Central memory CD8-positive, alpha-beta T cell (primary cell): ENCODE data around the gene CADM4.
"Not testable (repeated sequence)": the region's sequence is repeated elsewhere in the genome, so short reads cannot be mapped to it uniquely, and the experiment has no call there.

Experiments used
- ATAC-seq: fragments of 150-1000 bp; cut with Tn5 transposase; replicated peaks from 2 replicates; pipeline ENCODE4 v1.10.0; 2022; ENCODE audit warnings: mild to moderate bottlenecking, moderate FRiP score, moderate number of reproducible peaks; ENCODE audit not compliant: poor library complexity, severe bottlenecking; ENCODE audit errors: extremely low read depth
- DNase-seq, 2 donors: peaks; one replicate each; pipeline ENCODE4 v3.0.0; 2021; ENCODE audit warnings: low spot score in 2 of 2
- H3K27ac Mint-ChIP-seq: one replicate; pipeline ENCODE4 v1.8.0; 2022; ENCODE audit warnings: low read depth, mild to moderate bottlenecking, moderate library complexity, mixed read lengths
- H3K27me3 Mint-ChIP-seq: one replicate; pipeline ENCODE4 v1.8.0; 2022; ENCODE audit warnings: mixed read lengths
- H3K36me3 Mint-ChIP-seq: one replicate; pipeline ENCODE4 v1.8.0; 2022; ENCODE audit warnings: mild to moderate bottlenecking, moderate library complexity, mixed read lengths; ENCODE audit not compliant: insufficient read depth
- H3K4me1 Mint-ChIP-seq: one replicate; pipeline ENCODE4 v1.8.0; 2022; ENCODE audit warnings: mixed read lengths
- H3K4me3 Mint-ChIP-seq: one replicate; pipeline ENCODE4 v1.8.0; 2022; ENCODE audit warnings: mild to moderate bottlenecking, moderate library complexity, mixed read lengths
- H3K9me3 Mint-ChIP-seq: one replicate; pipeline ENCODE4 v1.8.0; 2022; ENCODE audit warnings: mixed read lengths

Gene CADM4

DNA sequence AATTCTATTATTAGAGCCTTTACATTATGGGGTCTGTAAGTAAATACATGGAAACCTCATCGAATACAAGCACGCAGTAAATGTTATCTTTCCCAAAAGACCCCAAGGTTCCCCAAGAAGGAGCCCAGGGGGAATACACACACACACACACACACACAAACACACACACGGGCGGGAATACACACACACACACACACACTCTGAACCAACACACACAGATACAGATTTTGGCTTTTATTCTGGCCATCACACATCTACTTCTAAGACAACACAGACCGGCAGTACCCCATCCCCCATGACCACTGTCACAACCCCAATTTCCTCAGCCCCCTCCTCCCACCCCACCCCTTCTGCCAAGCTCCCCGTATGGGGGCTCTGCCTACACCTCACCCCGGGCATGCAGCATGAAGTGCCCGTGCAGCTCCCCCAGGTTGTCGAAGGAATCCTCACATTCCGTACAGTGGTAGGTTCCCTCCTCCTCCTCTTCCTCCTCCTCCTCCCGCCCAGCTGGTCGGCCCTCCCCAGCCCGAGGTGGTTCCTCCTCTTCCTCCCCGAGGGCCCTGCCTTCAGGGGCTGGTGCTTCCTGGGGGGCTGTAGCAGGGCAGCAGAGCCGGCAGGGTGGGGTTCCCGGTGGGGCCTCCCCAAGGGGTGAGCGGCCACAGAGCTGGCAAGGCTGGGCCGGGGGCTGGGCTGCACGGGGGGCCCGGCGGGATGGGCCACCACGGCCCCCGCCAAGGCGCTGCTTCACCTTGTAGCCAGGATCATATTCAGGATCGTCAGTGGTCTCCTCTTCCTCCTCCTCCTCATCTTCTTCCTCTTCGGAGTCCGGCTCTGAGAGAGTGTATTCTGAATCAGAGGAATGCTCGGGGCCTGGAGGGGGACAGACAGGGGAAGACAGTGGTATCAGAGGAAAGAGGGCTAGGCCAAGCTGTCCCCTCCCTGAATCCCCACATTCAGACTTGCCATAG is 32.1 kb downstream of the CADM4 start:
- no peaks in the 10 kb centered on the region for H3K27me3 Mint-ChIP-seq
- no peaks in the 10 kb centered on the region for H3K9me3 Mint-ChIP-seq
- H3K27ac Mint-ChIP-seq, result no peak overlapping the region
- ATAC-seq (no peak), DNase-seq (no peak)
- H3K4me3 Mint-ChIP-seq, result no peak overlapping the region
- peaks cover 26% of the 10 kb centered on the region for H3K4me1 Mint-ChIP-seq
- H3K36me3 Mint-ChIP-seq, result peaks cover 10% of the 10 kb centered on the region

DNA sequence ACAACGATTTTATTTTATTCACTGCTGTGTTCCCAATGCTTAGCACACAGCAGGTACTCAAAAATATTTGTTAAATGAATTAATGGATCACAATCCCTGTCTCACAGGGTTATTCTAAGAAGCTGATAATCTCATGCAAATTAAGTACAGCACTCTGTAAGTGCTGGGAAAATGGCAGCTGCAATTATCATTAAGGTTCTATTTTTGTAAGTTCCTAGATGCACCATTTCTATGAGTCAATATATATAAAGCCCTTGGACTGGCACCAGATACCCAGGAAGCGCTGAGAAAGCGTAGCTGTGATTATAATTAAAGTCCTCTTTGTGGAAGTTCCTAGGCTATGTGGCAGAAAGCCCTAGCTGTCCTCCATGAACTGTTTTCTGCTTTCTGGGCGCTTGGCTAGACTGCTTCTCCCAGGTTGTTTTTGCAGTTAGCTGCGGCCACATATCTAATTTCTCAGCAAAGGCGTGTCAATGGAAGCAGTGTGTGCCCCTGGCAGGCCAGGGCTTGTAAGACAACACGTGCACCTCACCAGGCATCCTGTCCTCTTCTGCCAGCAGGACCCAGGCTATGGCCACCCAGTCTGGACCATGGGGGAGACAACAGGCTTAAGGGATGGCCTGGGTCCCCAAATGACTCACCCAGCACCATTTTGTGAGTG is 33.0 kb downstream of the CADM4 start:
- Mint-ChIP-seq H3K4me1 (peaks cover 18% of the 10 kb centered on the region), H3K36me3 (peaks cover 10% of the 10 kb centered on the region)

DNA sequence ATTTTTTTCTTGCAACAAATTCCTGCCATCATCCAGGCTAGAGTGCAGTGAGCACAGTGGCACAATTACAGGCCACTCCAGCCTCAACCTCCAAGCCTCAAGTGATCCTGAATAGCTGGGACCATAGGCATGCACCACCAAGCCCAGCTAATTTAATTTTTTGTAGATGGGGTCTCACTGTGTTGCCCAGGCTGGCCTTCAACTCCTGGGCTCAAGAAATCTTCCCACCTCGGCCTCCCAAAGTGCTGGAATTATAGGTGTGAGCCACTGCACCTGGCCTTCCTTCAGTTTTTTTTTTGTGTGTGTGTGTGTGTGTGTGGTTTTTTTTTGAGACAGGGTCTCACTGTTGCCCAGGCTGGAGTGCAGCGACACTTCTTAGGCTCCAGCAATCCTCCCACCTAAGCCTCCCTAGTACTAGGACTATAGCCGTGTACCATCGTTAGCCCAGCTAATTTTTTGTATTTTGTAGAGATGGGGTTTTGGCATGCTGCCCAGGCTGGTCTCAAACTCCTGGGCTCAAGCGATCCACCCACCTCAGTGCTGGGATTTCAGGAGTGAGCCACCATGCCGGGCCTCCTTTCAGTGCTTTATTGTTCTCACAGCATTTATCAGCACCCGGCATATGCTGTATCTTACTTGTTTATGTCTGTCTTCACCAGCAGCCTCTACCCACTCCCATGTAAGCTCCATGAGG is 33.6 kb downstream of the CADM4 start:
- Mint-ChIP-seq H3K36me3 (peaks cover 13% of the 10 kb centered on the region), H3K27me3 (no peaks in the 10 kb centered on the region), H3K27ac (peak overlapping the region; percentile 46), H3K4me3 (no peak overlapping the region), H3K4me1 (peaks cover 19% of the 10 kb centered on the region), H3K9me3 (no peaks in the 10 kb centered on the region)
- ATAC-seq, result no peak
- DNase-seq, result no peak

More for the DNA sequence above, 33.0 kb downstream of the CADM4 start:
- Mint-ChIP-seq H3K4me3 (no peak overlapping the region), H3K9me3 (no peaks in the 10 kb centered on the region), H3K27ac (peak overlapping the region; percentile 46), H3K27me3 (no peaks in the 10 kb centered on the region)
- no peak for ATAC-seq
- DNase-seq, result no peak

DNA sequence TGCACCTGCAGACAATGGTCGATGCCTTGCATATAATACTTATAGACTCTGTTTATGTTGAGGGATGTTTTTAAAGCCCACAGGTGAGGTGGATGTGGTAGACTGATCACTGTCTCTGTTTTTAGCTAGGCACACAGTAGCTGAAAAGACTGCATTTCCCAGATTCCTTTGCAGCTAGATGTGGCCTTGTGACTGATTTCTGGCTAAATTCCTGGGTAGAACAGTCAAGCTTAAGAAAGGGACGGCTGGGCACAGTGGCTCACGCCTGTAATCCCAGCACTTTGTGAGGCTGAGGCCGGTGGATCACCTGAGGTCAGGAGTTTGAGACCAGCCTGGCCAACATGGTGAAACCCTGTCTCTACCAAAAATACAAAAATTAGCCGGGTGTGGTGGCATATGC is 39.3 kb downstream of the CADM4 start:
- H3K4me1 Mint-ChIP-seq, result peaks cover 41% of the 10 kb centered on the region
- not testable (repeated sequence) for H3K9me3 Mint-ChIP-seq, ATAC-seq, H3K27ac Mint-ChIP-seq, DNase-seq, H3K27me3 Mint-ChIP-seq, H3K4me3 Mint-ChIP-seq
- peaks cover 27% of the 10 kb centered on the region for H3K36me3 Mint-ChIP-seq

DNA sequence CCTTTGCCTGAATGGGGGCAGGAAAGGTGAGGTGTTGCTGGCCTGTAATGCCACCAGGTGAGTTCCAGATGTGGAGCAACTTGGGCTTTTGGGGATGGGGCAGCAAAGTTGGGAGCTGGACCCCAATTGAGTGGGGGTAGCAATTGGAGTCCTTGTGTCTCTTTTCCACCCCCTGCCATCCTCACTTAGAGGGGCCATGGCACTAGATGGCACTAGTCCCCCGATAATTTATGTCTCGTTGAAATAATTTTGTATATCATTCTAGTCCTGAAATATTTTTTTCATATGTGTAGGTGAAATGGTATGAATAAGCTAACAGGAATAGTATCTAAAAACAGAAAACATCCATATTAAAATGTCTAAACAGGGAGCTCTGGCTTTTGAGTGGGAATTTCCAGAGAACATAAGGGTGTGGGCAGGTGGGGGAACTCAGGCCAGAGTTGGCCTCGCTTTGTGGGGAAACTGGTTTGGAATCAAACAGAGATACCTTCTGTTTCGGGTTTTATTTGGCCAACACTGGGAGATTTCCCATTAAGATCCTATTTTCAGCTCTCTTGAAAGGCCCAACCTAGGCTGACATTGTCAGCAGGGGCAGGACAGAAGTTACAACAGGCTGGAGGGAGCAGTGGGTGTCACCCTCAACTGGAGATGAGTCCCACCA is 39.9 kb downstream of the CADM4 start:
- no peak for ATAC-seq
- H3K36me3 Mint-ChIP-seq, result peaks cover 29% of the 10 kb centered on the region
- no peak overlapping the region for H3K27ac Mint-ChIP-seq
- no peak for DNase-seq
- peaks cover 44% of the 10 kb centered on the region for H3K4me1 Mint-ChIP-seq
- H3K4me3 Mint-ChIP-seq, result no peak overlapping the region
- H3K27me3 Mint-ChIP-seq, result no peaks in the 10 kb centered on the region
- no peaks in the 10 kb centered on the region for H3K9me3 Mint-ChIP-seq

DNA sequence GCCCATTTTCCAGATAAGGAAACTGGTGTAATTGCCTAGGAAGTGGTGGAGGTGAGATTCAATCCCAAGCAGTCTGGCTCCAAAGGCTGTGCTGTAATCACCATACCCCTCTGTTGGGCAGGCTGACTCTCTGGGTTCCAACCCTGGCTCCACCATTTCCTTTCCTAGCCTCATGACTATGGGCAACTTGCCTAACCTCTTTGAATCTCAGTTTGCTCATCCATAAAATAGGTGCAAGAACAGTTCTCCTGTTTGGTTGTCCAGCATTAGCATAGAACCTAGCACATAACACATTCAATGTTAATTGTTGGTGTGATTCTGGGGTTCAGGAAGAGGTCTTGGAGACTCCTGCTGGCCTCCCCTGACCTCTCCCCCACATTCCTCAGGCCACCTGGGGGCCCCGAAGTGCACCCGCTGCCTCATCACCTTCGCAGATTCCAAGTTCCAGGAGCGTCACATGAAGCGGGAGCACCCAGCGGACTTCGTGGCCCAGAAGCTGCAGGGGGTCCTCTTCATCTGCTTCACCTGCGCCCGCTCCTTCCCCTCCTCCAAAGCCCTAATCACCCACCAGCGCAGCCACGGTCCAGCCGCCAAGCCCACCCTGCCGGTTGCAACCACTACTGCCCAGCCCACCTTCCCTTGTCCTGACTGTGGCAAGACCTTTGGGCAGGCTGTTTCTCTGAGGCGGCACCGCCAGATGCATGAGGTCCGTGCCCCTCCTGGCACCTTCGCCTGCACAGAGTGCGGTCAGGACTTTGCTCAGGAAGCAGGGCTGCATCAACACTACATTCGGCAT is 41.0 kb downstream of the CADM4 start:
- Mint-ChIP-seq H3K9me3 (no peaks in the 10 kb centered on the region), H3K36me3 (peaks cover 32% of the 10 kb centered on the region), H3K4me1 (peaks cover 48% of the 10 kb centered on the region), H3K4me3 (no peak overlapping the region), H3K27ac (no peak overlapping the region), H3K27me3 (no peaks in the 10 kb centered on the region)
- ATAC-seq, result no peak
- no peak for DNase-seq

DNA sequence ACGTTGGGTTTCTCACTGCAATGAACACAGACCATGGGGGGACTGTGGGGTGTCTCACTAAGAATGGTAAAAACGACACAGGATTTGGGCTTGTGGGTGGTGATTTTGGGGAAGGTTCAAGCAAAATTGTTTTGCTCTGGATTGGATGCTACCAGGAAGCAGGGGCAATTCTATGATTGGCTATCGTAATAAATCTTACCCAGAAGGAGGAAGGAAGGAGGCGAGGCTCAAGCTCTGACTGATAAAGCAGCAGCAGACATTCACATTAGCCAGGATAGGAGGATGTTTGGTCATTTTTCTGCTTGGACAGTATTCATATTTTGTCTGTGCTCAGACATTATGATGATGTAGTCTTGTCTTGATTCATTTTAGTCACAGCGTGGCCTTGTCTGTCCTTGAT is 41.8 kb downstream of the CADM4 start:
- Mint-ChIP-seq H3K27me3 (no peaks in the 10 kb centered on the region), H3K36me3 (peaks cover 35% of the 10 kb centered on the region), H3K4me1 (peaks cover 56% of the 10 kb centered on the region), H3K27ac (peak overlapping the region; percentile 50), H3K9me3 (no peaks in the 10 kb centered on the region), H3K4me3 (peak overlapping the region; percentile 94)
- ATAC-seq (no peak), DNase-seq (no peak)

DNA sequence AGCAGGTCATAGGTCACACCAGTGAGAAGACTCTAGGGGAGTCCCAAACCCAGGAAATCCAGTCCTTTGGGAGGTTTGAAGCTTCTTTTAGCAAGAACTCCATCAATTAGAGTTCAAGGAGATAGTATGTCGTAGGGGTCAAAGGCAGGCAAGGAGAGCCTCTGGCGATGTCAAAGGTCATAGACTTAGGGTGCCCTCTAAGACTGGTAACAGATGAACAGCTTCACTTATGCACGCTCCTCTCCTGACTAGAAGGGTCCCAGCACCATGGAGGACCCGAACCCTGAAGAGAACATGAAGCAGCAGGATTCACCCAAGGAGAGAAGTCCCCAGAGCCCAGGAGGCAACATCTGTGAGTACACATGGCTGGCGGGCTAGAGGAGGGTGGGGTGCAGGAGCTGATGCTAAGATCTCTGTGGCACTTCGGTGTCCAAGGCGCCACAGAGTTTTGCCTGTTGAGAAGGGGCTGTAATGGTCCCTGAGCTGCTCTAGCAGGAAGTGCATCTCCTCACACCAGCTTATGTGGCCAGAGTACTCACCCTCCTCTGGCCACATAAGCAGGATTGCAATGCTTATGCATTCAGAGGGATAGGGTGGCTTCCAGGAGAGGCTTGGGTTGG is 42.7 kb downstream of the CADM4 start:
- no peak for DNase-seq
- peak overlapping the region; percentile 94 for H3K4me3 Mint-ChIP-seq
- H3K4me1 Mint-ChIP-seq, result peaks cover 59% of the 10 kb centered on the region
- no peak for ATAC-seq
- H3K27me3 Mint-ChIP-seq, result no peaks in the 10 kb centered on the region
- H3K9me3 Mint-ChIP-seq, result no peaks in the 10 kb centered on the region
- peak overlapping the region; percentile 99 for H3K27ac Mint-ChIP-seq
- peaks cover 35% of the 10 kb centered on the region for H3K36me3 Mint-ChIP-seq

DNA sequence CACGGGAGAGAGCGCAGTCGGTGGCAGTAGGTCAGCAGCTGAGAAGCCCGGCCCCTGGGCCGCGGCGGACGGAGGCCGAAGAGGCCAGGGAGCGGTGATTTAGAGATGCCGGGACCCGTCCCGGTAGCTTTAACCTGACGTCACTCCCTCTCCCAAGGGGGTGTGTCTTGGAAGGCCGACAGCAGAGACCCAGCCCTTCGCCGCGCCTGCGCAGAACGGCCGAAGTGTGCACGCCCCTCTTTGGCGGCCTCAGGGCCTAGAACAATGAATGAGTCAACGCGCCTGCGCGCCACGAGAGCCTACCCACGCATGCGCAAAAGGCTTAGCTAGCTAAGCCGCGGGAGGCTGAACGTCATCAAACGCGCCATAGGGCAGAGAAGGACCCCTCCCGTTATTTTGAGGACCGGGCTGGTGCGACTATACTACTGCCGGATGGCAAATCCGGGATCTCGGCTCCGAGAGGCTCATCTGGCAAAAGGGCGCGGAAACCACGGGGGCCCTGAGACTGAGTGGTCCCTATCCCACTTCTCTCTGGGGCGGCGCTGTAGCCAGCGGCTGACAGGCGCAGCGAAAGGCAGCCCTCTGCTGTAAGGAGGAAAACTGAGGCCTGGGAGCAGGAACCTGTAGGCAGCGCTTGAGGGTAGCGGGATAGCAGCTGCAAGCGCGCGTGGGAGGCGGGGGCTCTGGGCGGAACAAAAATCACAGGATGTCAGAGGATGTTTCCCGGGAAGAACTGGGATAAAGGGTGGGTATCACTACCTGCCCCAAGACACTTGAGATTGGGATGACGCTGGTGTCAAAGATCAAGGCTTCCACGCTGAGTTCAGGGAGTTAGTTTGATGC is 43.4 kb downstream of the CADM4 start, which contains the start of the genes IRGQ and ZNF576:
TSS of gene IRGQ (minus strand) at position 136 of the 843 bp plus-strand sequence. CDS start 796 bp downstream, outside the sequence.
TSS of gene ZNF576 (plus strand) at position 597 of the 843 bp plus-strand sequence. CDS start 514 bp downstream, outside the sequence.
- H3K36me3 Mint-ChIP-seq, result peaks cover 30% of the 10 kb centered on the region
- H3K27ac Mint-ChIP-seq, result peak within 1 kb of the TSS; percentile 99
- H3K9me3 Mint-ChIP-seq, result no peaks in the 10 kb centered on the region
- peak within 1 kb of the TSS; percentile 94 for H3K4me3 Mint-ChIP-seq
- DNase-seq (peak; percentile 99), ATAC-seq (peak; percentile 67)
- H3K27me3 Mint-ChIP-seq, result no peaks in the 10 kb centered on the region
- H3K4me1 Mint-ChIP-seq, result peaks cover 54% of the 10 kb centered on the region

DNA sequence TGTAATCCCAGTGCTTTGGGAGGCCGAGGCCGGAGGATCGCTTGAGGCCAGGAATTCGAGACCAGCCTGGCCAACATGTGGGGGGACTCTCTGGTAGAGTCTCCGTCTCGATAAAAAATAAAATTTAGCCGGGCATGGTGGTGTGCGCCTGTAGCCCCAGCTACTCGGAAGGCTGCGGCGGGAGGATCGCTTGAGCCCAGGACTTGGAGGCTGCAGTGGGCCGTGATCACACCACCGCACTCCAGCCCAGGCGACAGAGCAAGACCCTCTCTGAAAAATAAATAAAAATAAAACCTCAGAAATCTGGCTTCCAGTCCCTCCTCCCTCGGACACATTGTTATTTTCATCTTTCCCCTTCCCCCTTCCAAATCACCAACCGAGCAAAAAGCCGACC is 44.0 kb downstream of the CADM4 start:
- H3K4me1 Mint-ChIP-seq, result peaks cover 58% of the 10 kb centered on the region
- H3K9me3 Mint-ChIP-seq, result no peaks in the 10 kb centered on the region
- no peak for DNase-seq
- H3K27ac Mint-ChIP-seq, result peak overlapping the region; percentile 99
- peak; percentile 25 for ATAC-seq
- peak overlapping the region; percentile 94 for H3K4me3 Mint-ChIP-seq
- peaks cover 34% of the 10 kb centered on the region for H3K36me3 Mint-ChIP-seq
- H3K27me3 Mint-ChIP-seq, result no peaks in the 10 kb centered on the region
